ENCODE measurements around the gene SPNS2.

DNA sequence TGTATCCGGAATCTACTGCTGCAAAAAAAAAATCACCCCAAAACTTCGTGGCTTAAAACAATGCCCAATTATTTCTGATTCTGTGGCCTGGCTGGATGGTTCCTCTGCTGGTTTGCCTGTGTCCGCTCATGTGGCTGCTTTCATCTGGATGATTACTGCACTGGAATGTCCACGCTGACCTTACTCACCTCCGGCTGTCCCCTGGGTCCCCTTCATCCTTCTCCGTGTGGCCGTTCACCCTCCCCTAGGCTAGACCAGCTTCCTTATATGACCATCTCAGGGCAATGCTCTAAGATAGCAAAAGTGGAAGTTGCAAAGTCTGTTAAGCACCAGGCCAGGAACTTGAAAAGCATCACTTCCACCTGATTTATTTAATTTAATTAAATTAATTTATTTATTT is 31.4 kb upstream of the SPNS2 start:
- TF ChIP-seq CTCF (conservative IDR thresholded peaks at IDR 0.05 in 1 of 2, IDR thresholded peaks at IDR 0.05 in 1 of 2; ENCODE audit: extremely low read depth in 1 of 2, insufficient read depth in 1 of 2, low read depth in 1 of 2, low read length in 2 of 2) (no peak), EZH2 (IDR thresholded peaks at IDR 0.05; ENCODE audit: borderline replicate concordance, low read length) (no peak)

All from mammary epithelial cell (primary cell).